ENCODE data around the gene TXNDC11.

Gene TXNDC11

DNA sequence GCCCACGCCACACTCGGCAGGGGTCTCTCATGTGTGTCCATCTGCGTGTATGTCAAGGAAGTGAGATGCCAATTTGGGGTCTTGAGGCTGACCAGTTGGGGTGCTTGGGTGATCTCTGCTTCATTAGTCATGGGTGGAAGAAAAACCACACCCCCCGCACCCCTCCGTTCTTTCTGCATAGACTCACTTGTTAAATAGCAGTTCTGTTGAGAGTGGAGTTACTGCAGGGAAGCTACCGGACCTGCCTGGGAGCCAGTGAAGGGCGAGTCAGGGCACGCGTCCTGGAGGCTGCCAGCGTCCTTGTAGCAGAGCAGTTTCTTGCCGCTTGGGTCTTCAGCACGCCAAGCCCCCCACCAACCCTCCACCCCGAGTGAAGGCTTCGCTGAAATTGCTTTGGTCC lies 65.9 kb downstream of the TXNDC11 start:
- no peak overlapping the region for H3K4me3 ChIP-seq (ENCODE audit: insufficient read depth, low read depth, low read length)
- 94 to 95% methylated on average over 14 of the region's 14 CpGs for WGBS, 2 experiments
- no peak overlapping the region for H3K27ac ChIP-seq (ENCODE audit: insufficient read depth, low read depth, low read length, poor library complexity, severe bottlenecking)
- no peaks in the 10 kb centered on the region for H3K9me3 ChIP-seq (ENCODE audit: control insufficient read depth, low read length)
- H3K36me3 ChIP-seq (ENCODE audit: control insufficient read depth, insufficient read depth, low read length) = peaks cover 23% of the 10 kb centered on the region
- peaks cover 11% of the 10 kb centered on the region for H3K4me1 ChIP-seq (ENCODE audit: control insufficient read depth, insufficient read depth, low read length)
- H3K27me3 ChIP-seq (ENCODE audit: control insufficient read depth, insufficient read depth, low read length, poor library complexity, severe bottlenecking) = no peaks in the 10 kb centered on the region

DNA sequence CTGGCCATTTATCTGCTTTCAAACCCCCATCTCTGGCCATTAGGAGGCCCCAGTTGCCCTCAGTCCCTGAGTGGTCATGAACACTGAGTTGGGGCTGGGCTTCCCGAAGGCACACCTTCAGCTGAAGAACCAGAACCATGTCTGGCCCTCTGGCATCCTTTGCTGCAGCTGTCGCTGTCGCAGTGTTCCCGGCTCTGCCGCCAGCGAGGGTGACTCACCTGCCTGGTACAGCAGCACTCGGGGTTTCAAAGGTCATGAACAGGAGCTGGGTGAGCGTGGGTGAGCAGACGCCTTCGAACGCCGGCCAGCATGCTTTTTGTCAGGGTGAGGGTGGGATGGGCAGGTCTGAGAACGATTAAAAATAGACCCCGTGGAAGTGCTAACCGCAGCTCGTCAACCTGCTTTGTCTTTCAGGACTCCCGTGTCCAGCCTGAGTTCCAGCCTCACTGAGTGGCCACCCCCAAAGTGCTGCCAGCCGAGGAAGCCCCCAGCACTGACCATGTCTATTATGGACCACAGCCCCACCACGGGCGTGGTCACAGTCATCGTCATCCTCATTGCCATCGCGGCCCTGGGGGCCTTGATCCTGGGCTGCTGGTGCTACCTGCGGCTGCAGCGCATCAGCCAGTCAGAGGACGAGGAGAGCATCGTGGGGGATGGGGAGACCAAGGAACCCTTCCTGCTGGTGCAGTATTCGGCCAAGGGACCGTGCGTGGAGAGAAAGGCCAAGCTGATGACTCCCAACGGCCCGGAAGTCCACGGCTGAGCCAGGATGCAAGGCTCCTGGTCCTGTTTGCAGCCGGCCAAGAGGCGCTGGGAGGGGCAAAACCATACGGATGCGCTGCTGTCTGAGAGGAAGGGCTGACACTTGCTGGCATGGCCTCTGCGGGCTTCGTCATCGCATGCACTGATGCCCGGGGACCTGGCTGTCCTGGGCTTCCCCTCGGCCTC lies 66.8 kb downstream of the TXNDC11 start:
- Histone ChIP-seq H3K36me3 (ENCODE audit: control insufficient read depth, insufficient read depth, low read length) (peaks cover 23% of the 10 kb centered on the region), H3K27me3 (ENCODE audit: control insufficient read depth, insufficient read depth, low read length, poor library complexity, severe bottlenecking) (no peaks in the 10 kb centered on the region), H3K4me1 (ENCODE audit: control insufficient read depth, insufficient read depth, low read length) (peaks cover 13% of the 10 kb centered on the region), H3K4me3 (ENCODE audit: insufficient read depth, low read depth, low read length) (no peak overlapping the region), H3K27ac (ENCODE audit: insufficient read depth, low read depth, low read length, poor library complexity, severe bottlenecking) (no peak overlapping the region), H3K9me3 (ENCODE audit: control insufficient read depth, low read length) (no peaks in the 10 kb centered on the region)
- 90 to 92% methylated on average over 42 of the region's 42 CpGs for WGBS, 2 experiments

DNA sequence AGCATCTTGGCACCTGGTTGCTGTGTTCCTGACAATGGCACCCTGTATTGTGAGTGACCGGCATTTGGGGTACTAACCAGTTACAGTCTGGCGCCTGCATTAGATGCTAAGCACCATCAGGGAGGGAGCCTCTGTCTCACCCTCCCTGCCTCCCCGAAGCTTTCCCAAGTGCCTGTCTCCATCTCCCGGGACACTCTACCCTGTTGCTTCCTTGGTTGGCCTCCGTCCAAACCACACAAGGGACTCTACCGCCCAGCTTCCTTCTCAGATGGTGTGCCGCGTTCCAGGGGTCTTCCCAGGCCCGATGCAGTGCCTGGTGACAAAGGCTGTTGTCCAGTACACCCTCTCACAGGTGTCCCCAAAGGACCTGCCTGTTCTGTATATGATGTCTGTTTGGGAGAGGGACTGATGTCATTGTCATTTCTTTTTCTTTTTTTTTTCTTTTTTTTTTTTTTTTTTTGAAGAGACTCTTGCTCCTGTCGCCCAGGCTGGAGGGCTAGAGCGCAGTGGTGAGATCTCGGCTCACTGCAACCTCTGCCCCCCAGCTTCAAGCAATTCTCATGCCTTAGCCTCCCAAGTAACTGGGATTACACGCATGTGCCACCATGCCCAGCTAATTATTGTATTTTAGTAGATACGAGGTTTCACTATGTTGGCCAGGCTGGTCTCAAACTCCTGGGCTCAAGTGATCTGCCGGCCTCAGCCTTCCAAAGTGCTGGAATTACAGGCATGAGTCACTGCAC lies 67.7 kb downstream of the TXNDC11 start:
- H3K4me3 ChIP-seq (ENCODE audit: insufficient read depth, low read depth, low read length) = no peak overlapping the region
- H3K36me3 ChIP-seq (ENCODE audit: control insufficient read depth, insufficient read depth, low read length) = peaks cover 23% of the 10 kb centered on the region
- no peaks in the 10 kb centered on the region for H3K27me3 ChIP-seq (ENCODE audit: control insufficient read depth, insufficient read depth, low read length, poor library complexity, severe bottlenecking)
- no peak overlapping the region for H3K27ac ChIP-seq (ENCODE audit: insufficient read depth, low read depth, low read length, poor library complexity, severe bottlenecking)
- H3K4me1 ChIP-seq (ENCODE audit: control insufficient read depth, insufficient read depth, low read length) = peaks cover 17% of the 10 kb centered on the region
- WGBS, 2 experiments = 80 to 82% methylated on average over 15 of the region's 15 CpGs
- no peaks in the 10 kb centered on the region for H3K9me3 ChIP-seq (ENCODE audit: control insufficient read depth, low read length)

DNA sequence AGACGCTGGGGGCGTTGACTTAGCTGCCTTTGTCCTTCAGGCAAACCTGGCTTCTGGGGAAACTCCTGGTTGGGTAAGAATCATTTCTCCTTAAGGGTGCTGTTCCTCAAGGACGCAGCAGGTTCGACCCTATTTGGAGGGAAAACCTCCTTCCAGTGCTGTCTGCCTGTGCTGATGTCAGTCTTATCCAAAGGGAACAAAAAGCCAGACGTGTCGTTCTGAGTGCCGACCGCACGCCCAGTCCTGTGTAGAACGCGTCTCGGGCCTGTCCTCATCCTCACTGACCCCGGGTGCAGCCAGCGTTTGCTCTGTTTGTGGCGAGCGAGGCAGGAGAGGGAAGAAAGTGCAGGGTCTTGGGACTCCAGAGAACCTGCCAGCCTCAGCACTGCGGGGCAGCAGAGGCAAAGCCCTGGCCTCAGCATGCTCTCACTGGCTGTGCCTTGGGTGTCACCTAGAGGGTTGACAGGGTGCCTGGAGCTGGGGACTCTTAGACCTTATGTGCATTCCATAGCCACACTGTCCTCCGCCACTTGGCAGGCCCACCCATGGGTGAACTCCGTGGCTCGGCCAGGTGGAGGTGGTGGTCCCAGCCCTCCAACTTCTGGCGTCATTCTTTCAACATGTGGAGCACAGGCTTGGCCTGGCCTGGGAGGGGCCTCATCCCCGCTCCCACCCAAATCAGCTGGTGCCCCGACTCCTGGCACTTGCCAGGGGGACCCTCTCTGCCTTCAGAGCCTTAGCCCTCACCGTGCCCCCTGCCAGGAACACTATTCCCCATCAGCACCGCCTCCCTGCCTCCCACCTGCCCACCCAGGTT lies 68.4 kb downstream of the TXNDC11 start:
- H3K27me3 ChIP-seq (ENCODE audit: control insufficient read depth, insufficient read depth, low read length, poor library complexity, severe bottlenecking) = no peaks in the 10 kb centered on the region
- WGBS, 2 experiments = 93% methylated on average over 25 of the region's 25 CpGs

DNA sequence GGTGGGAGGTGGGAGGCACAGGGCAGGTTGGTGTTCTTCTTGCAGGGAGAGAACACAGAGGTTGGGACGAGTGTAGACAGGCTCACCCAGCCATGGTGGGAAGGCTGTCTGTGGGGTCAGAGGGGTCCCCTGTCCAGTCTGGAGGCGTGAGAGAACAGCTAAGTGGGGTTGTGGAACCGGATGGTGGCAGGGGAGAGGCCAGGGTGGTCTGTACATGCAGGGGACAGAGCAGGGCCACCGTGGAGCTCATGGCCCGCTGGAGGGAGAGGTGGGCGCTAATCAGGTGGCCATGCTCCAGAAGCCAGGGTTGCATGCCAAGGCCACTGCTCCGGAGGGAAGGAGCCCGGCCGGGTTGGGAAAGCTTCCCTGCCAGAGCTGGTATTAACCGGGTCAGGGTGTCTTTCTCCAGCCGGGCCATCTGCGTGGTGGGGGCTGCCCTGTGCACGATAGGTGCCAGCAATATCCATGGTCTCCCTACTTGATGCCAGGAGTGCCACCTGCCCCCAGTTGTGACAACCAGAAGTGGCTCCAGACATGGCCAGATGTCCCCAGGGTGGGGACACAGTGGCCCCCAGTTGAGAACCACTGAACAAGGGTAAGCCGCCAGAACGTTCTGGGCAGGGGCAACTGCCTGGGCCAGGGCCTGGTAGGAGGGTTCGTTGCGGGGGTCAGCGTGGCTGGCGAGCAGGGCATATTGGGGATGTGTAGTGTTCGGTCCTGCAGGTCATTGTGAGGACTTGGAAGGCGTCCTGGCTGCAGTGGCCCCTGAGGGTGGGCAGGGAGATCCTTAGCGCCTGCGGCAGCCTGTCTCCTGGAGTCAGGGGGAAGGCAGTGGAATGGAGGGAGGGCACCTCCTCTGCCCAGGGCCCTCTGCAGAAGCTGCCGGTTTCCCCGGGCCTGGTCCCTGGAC lies 69.3 kb downstream of the TXNDC11 start:
- peaks cover 18% of the 10 kb centered on the region for H3K36me3 ChIP-seq (ENCODE audit: control insufficient read depth, insufficient read depth, low read length)
- no peaks in the 10 kb centered on the region for H3K27me3 ChIP-seq (ENCODE audit: control insufficient read depth, insufficient read depth, low read length, poor library complexity, severe bottlenecking)
- H3K9me3 ChIP-seq (ENCODE audit: control insufficient read depth, low read length) = no peaks in the 10 kb centered on the region
- H3K4me1 ChIP-seq (ENCODE audit: control insufficient read depth, insufficient read depth, low read length) = peaks cover 17% of the 10 kb centered on the region
- H3K4me3 ChIP-seq (ENCODE audit: insufficient read depth, low read depth, low read length) = no peak overlapping the region
- H3K27ac ChIP-seq (ENCODE audit: insufficient read depth, low read depth, low read length, poor library complexity, severe bottlenecking) = no peak overlapping the region
- 92 to 93% methylated on average over 25 of the region's 25 CpGs for WGBS, 2 experiments

More for the DNA sequence above, 68.4 kb downstream of the TXNDC11 start:
- Histone ChIP-seq H3K4me1 (ENCODE audit: control insufficient read depth, insufficient read depth, low read length) (peaks cover 17% of the 10 kb centered on the region), H3K36me3 (ENCODE audit: control insufficient read depth, insufficient read depth, low read length) (peaks cover 23% of the 10 kb centered on the region), H3K9me3 (ENCODE audit: control insufficient read depth, low read length) (no peaks in the 10 kb centered on the region), H3K27ac (ENCODE audit: insufficient read depth, low read depth, low read length, poor library complexity, severe bottlenecking) (peak overlapping the region; percentile 11), H3K4me3 (ENCODE audit: insufficient read depth, low read depth, low read length) (no peak overlapping the region)

DNA sequence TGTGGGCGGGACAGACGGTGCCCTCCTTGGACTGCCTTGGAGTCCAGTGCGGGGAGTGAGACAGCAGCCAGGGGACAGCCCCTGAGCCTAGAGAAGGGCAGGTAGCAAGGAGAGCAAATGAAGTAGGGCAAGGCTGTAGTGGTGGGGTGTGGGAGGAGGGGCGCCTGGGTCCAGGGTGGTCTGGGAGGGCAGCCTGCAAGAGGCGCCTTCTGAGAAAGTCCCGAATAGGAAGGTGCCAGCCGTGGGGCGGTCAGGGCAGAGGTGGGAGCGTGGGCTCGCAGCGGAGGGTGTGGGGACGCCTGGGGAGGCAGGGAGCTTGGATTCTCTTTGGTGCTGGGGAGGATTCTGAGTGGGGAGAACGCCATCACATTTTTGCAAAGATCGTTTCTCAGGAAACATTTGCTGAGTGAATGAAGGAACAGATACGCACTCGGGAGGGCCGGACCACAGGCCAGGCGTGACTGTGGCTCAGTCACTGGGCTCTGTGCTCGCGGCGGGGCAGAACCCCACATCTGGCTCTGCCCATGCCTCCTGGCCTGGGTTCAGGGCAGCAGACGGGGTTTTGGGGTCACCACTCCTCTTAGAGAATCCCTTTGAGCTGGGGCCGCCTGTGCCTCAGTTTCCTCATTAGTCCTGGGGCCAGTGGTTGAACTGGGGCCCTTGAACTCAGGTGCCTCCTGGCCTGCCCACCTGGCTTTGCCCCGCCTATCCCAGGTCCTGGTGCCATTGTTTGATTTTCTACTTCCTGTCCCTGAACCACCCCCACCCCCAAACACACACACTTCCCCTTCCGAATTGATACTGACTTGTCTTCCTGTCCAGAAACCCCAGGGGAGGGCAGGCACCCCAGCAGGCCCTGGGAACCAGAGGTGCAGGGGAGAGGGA lies 70.2 kb downstream of the TXNDC11 start:
- no peaks in the 10 kb centered on the region for H3K9me3 ChIP-seq (ENCODE audit: control insufficient read depth, low read length)
- no peak overlapping the region for H3K4me3 ChIP-seq (ENCODE audit: insufficient read depth, low read depth, low read length)
- H3K4me1 ChIP-seq (ENCODE audit: control insufficient read depth, insufficient read depth, low read length) = peaks cover 17% of the 10 kb centered on the region
- peaks cover 13% of the 10 kb centered on the region for H3K36me3 ChIP-seq (ENCODE audit: control insufficient read depth, insufficient read depth, low read length)
- no peaks in the 10 kb centered on the region for H3K27me3 ChIP-seq (ENCODE audit: control insufficient read depth, insufficient read depth, low read length, poor library complexity, severe bottlenecking)
- no peak overlapping the region for H3K27ac ChIP-seq (ENCODE audit: insufficient read depth, low read depth, low read length, poor library complexity, severe bottlenecking)
- 94 to 95% methylated on average over 25 of the region's 25 CpGs for WGBS, 2 experiments

DNA sequence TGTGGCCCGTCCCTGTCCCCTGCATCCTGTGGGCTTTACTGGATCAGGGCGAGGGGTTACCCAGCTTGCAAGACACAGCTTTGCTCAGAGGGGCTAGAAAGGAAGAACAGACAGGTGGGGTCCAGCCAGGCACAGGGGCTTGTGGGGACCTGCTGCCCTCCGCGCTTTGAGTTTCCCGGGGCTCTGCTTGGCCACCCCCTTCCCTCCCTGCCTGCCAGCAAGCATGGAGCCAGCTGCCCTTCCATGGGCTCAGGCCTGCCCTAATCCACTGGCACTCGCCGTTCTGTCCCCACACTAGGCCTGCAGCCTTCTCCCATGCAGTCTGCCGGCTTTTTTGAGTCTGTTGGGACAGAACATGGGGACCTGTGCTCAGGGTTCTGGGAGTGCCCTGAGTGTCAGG lies 71.0 kb downstream of the TXNDC11 start:
- peaks cover 10% of the 10 kb centered on the region for H3K36me3 ChIP-seq (ENCODE audit: control insufficient read depth, insufficient read depth, low read length)
- no peak overlapping the region for H3K4me3 ChIP-seq (ENCODE audit: insufficient read depth, low read depth, low read length)
- no peak overlapping the region for H3K27ac ChIP-seq (ENCODE audit: insufficient read depth, low read depth, low read length, poor library complexity, severe bottlenecking)
- WGBS, 2 experiments = 92 to 93% methylated on average over 8 of the region's 8 CpGs
- H3K27me3 ChIP-seq (ENCODE audit: control insufficient read depth, insufficient read depth, low read length, poor library complexity, severe bottlenecking) = no peaks in the 10 kb centered on the region
- H3K9me3 ChIP-seq (ENCODE audit: control insufficient read depth, low read length) = no peaks in the 10 kb centered on the region
- H3K4me1 ChIP-seq (ENCODE audit: control insufficient read depth, insufficient read depth, low read length) = peaks cover 17% of the 10 kb centered on the region

DNA sequence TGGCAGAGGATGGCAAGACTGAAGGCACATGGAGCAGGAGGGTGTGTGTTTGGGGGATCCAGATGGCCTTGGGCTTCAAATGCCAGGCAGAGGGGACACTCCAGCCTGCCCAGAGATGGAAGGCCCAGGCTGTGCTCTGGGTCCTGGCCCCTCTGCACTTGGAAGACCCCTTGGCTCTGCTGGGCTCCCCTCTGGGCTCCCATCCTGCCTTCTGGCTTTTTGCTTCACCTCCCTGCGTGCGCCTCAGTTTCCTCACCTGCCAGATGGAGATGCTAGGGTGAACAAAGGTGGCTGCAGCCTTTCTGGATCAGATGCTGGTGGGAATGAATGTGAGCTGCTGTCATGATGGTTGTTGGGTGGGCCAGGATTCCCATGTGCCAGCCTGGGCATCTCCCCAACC lies 71.4 kb downstream of the TXNDC11 start:
- H3K4me1 ChIP-seq (ENCODE audit: control insufficient read depth, insufficient read depth, low read length) = peaks cover 17% of the 10 kb centered on the region

More for the DNA sequence above, 71.4 kb downstream of the TXNDC11 start:
- Histone ChIP-seq H3K9me3 (ENCODE audit: control insufficient read depth, low read length) (no peaks in the 10 kb centered on the region), H3K27me3 (ENCODE audit: control insufficient read depth, insufficient read depth, low read length, poor library complexity, severe bottlenecking) (no peaks in the 10 kb centered on the region), H3K36me3 (ENCODE audit: control insufficient read depth, insufficient read depth, low read length) (peaks cover 6% of the 10 kb centered on the region), H3K4me3 (ENCODE audit: insufficient read depth, low read depth, low read length) (no peak overlapping the region), H3K27ac (ENCODE audit: insufficient read depth, low read depth, low read length, poor library complexity, severe bottlenecking) (no peak overlapping the region)
- WGBS, 2 experiments = 94 to 98% methylated on average over 2 of the region's 2 CpGs

All from ectodermal cell (in vitro differentiated cells).